Subcutaneous abdominal adipose tissue (tissue), 5 donors: ENCODE measurements around the gene PCBP3.

Experiments used
- H3K27ac ChIP-seq: one replicate; pipeline ENCODE4 v1.7.0; 2013; ENCODE audit warnings: low read depth, mild to moderate bottlenecking, inconsistent platforms, low read length, moderate library complexity
- H3K27me3 ChIP-seq, 5 donors: one replicate each; pipeline ENCODE4 v1.7.0; 2013; ENCODE audit warnings: low read length in 5 of 5, inconsistent platforms in 1 of 5; ENCODE audit not compliant: control insufficient read depth in 5 of 5, insufficient read depth in 4 of 5
- H3K36me3 ChIP-seq, 5 donors: one replicate each; pipeline ENCODE4 v1.7.0; 2013; ENCODE audit warnings: low read length in 5 of 5; ENCODE audit not compliant: control insufficient read depth in 5 of 5, insufficient read depth in 5 of 5
- H3K4me1 ChIP-seq, 5 donors: one replicate each; pipeline ENCODE4 v1.7.0; 2013; ENCODE audit warnings: low read length in 5 of 5, mild to moderate bottlenecking in 3 of 5, moderate library complexity in 1 of 5; ENCODE audit not compliant: control insufficient read depth in 5 of 5, insufficient read depth in 5 of 5
- H3K4me3 ChIP-seq, 5 donors: one replicate each; pipeline ENCODE4 v1.7.0; 2013; ENCODE audit warnings: low read length in 5 of 5, low read depth in 1 of 5
- H3K9ac ChIP-seq, 5 donors: one replicate each; pipeline ENCODE4 v1.7.0; 2013; ENCODE audit warnings: low read length in 5 of 5, mild to moderate bottlenecking in 4 of 5, moderate library complexity in 3 of 5
- H3K9me3 ChIP-seq, 5 donors: one replicate each; pipeline ENCODE4 v1.7.0; 2013; ENCODE audit warnings: low read length in 5 of 5; ENCODE audit not compliant: control insufficient read depth in 5 of 5
- donor health status: healthy.
- donor health status: healthy.
- donor health status: healthy.
- donor health status: healthy.
- donor health status: healthy.

Gene PCBP3

DNA sequence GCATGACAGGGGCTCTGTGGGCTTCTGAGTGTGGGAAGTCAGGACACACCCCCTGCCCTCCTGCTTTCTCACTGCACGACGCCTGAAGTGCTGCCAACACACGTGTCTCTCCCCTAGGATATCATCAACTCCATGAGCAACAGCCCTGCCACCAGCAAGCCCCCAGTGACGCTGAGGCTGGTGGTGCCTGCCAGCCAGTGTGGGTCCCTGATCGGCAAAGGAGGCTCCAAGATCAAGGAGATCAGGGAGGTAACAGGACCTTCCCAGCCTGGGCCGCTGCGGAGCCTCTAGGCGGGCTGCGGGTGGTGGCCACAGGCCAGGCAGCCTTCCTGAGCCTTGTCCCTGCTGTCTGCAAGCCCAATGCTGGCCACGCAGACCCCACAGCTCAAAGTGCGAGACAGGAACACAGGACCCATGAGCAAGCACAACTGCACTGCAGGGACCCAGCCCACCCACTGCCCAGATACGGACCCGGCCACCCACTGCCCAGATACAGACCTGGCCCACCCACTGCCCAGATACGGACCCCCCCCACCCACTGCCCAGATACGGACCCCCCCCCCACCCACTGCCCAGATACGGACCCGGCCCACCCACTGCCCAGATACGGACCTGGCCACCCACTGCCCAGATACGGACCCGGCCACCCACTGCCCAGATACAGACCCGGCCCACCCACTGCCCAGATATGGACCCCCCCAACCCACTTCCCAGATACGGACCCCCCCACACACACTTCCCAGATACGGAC, 265.9 kb downstream of the PCBP3 start:
- H3K4me3 ChIP-seq, result no peak overlapping the region
- peaks cover 0 to 14% (median 8%) of the 10 kb centered on the region in 5 donors for H3K4me1 ChIP-seq
- H3K27me3 ChIP-seq, result no peaks in the 10 kb centered on the region
- peaks cover 0 to 7% (median 0%) of the 10 kb centered on the region in 5 donors for H3K36me3 ChIP-seq
- H3K9ac ChIP-seq, result no peak overlapping the region
- H3K27ac ChIP-seq, result no peak overlapping the region
- no peaks in the 10 kb centered on the region for H3K9me3 ChIP-seq

DNA sequence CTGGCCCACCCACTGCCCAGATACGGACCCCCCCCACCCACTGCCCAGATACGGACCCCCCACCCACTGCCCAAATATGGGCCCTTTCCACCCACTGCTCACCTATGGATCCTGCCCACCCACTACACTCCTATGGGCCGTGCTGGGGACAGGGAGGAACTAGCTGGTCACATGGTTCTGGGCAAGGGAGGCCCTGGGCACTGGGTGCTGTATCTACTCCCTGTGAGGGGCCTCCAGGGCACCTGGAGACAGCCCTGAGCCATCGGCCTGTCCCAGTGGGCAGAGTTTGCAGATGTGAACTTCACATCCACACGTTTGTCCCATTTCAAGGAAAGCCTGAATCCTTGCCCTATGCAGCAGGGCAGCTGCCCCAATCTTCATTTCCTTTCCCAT, 266.6 kb downstream of the PCBP3 start:
- Histone ChIP-seq H3K4me1 (peaks cover 0 to 14% (median 8%) of the 10 kb centered on the region in 5 donors), H3K9ac (no peak overlapping the region), H3K27me3 (no peaks in the 10 kb centered on the region), H3K4me3 (no peak overlapping the region), H3K36me3 (peaks cover 0 to 2% (median 0%) of the 10 kb centered on the region in 5 donors), H3K9me3 (no peaks in the 10 kb centered on the region), H3K27ac (no peak overlapping the region)

DNA sequence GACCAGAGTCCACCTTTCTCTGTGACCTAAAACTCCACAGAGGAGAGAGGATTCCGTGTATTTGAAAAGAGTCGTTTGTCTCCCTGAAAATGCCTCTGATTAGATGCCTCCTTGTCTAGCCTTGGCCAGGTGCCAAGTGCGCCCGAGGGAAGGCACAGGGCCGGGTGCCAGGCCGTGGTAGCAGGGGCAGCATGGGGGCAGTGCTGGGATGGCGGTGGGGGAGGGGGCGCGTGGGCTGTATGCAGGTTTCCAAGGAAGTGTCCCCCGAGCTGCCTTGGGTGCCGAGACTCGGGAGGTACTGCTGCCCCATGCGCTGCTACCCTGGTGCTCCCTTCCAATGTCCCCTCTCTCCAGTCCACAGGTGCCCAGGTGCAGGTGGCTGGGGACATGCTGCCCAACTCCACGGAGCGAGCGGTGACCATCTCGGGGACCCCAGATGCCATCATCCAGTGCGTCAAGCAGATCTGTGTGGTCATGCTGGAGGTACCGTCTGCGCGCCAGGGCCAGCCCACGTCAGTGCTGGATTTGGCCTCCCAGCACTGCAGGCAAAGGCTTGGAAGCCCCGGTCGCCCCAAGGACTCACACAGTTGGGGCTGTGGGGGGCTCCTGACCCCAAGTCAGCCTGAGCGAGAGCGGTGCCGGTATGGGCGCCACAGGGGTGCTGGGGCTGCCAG, 267.2 kb downstream of the PCBP3 start:
- Histone ChIP-seq H3K9me3 (no peaks in the 10 kb centered on the region), H3K27me3 (no peaks in the 10 kb centered on the region), H3K36me3 (no peaks in the 10 kb centered on the region), H3K27ac (no peak overlapping the region), H3K4me3 (no peak overlapping the region), H3K4me1 (peaks cover 0 to 17% (median 9%) of the 10 kb centered on the region in 5 donors), H3K9ac (no peak overlapping the region)

DNA sequence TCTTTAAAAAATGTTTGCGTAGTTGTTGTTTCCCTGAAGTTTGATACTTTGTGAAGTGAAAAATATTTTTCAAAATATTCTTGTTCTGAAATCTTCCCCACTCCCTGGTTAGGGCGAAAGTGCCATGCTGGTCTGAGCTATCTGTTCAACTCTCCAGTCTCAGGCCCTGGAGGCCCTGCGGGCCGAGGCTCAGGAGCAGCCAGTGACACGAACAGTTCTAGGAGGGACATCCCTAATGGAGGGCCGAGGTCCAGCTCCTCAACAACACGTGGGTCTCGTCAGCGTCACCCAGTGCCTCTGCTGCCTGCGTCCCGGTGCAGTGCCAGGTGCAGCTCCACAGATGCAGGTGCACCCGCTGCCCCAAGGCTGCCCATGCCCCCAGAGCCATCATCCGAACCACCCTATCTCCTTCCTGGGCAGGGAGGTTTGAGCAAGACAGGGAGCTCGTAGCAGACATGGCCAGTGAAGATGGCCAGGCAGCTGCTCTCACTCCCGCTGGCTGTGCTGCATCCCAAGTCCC, 268.3 kb downstream of the PCBP3 start:
- H3K4me1 ChIP-seq, result peaks cover 4 to 28% (median 21%) of the 10 kb centered on the region in 5 donors
- H3K9me3 ChIP-seq, result no peaks in the 10 kb centered on the region
- H3K36me3 ChIP-seq, result no peaks in the 10 kb centered on the region
- H3K9ac ChIP-seq, result no peak overlapping the region
- no peaks in the 10 kb centered on the region for H3K27me3 ChIP-seq
- H3K4me3 ChIP-seq, result no peak overlapping the region
- H3K27ac ChIP-seq, result no peak overlapping the region

DNA sequence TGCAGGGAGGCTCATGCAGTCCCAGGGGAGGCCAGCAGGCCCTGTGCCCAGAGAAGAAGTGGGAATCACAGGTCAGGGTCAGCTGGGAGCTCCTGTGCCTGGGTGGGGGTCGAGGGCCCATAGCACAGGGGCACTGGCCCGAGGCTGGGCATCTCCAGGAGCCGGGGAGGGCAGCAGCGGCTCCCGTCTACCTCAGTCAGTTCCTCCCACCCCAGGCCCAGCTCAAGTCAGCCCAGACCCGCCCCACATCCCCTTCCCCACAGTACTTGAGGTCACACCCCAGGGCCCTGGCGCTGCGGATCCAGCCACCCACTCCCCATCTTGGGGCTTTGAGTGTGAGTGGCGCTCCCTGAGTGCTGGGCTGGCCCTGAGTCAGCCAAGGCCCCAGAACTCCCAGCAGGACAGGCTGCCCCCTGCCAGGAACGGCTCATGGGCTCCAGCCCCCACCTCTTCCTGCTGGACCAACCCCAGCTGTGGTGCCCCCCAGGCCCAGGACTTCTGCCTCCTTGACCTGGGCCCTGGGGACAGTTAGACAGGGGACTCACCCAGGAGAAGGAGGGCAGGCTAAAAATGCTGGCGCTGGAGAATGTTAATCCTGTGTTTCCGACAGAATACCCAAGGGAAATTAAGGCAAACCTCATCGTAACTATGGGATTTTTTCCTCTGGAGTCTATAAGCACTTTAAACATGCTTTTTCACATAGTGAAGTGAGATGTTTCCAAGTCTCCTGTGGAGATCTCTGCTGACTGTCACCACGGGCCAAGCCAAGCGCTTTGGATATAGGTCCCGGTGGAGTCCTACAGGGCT, 269.3 kb downstream of the PCBP3 start:
- H3K27me3 ChIP-seq, result no peaks in the 10 kb centered on the region

DNA sequence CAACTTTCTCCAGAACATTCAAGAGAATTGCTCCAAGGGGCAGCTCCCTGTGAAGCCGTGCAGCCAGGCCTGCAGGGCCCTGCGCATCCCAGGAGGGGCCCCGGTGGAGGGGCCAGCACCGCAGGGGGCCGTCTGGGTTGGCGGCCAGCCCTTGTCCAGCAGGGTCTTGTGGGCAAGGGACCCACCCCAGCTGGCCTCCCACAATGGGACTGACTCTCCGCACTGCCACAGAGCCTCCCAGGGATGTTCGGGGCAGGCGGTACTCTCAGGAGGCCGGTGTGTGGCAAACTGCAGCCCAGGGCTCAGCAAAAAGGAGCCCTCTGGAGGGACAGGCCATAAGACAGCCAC, 269.9 kb downstream of the PCBP3 start:
- Histone ChIP-seq H3K9me3 (no peaks in the 10 kb centered on the region), H3K27me3 (no peaks in the 10 kb centered on the region), H3K4me1 (peaks cover 4 to 32% (median 27%) of the 10 kb centered on the region in 5 donors), H3K27ac (no peak overlapping the region), H3K4me3 (no peak overlapping the region), H3K9ac (no peak overlapping the region), H3K36me3 (no peaks in the 10 kb centered on the region)

More for the DNA sequence above, 269.3 kb downstream of the PCBP3 start:
- H3K9me3 ChIP-seq, result no peaks in the 10 kb centered on the region
- H3K27ac ChIP-seq, result no peak overlapping the region
- no peak overlapping the region for H3K9ac ChIP-seq
- no peak overlapping the region for H3K4me3 ChIP-seq
- H3K4me1 ChIP-seq, result peaks cover 4 to 32% (median 27%) of the 10 kb centered on the region in 5 donors
- no peaks in the 10 kb centered on the region for H3K36me3 ChIP-seq

DNA sequence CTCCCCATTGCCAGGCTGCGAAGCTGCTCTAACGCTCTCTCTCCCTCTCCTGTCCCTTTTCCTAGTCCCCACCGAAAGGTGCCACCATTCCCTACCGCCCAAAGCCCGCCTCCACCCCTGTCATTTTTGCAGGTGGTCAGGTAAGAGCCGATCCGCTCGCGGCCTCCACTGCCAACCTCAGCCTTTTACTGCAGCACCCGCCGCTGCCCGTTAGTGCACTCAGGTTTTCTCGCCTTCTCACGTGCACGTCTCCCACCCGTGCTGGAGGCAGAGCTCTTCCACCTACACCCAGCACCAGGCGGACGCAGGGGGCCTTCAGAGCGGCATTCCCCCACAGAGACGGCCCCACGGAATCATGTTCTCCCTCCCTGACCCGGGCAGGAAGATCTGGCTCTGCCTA, 270.4 kb downstream of the PCBP3 start:
- no peak overlapping the region for H3K4me3 ChIP-seq
- no peaks in the 10 kb centered on the region for H3K9me3 ChIP-seq
- H3K36me3 ChIP-seq, result no peaks in the 10 kb centered on the region
- no peaks in the 10 kb centered on the region for H3K27me3 ChIP-seq
- H3K4me1 ChIP-seq, result peaks cover 4 to 32% (median 27%) of the 10 kb centered on the region in 5 donors
- H3K27ac ChIP-seq, result no peak overlapping the region
- no peak overlapping the region for H3K9ac ChIP-seq

DNA sequence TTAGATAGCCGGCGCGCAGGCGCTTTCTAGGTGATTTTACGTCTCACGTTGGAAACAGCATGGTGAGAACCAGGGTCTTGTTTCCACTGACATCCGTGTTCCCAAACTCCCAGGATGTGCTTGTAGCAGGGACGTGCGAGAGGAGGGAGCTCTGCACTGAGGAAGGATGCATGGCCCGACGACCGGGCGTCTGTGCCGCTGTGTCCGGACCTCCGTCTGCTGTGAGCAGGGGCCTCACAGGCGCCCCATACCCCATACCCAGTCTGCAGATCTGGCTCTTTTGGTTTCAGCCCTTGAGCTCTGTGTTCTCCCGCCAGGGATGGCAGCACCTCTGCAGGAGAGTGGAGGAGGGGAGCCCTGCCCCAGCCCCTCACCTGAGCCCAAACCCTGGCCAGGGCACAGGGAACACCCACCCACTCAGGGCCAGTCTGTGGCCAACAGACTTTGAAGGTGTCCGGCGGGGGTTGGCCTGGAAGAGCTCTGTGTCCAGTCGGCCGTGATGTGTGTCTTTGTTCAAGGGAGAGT, 270.9 kb downstream of the PCBP3 start:
- Histone ChIP-seq H3K9ac (no peak overlapping the region), H3K9me3 (no peaks in the 10 kb centered on the region), H3K27ac (no peak overlapping the region), H3K4me3 (no peak overlapping the region), H3K4me1 (peaks cover 4 to 32% (median 27%) of the 10 kb centered on the region in 5 donors), H3K27me3 (no peaks in the 10 kb centered on the region), H3K36me3 (no peaks in the 10 kb centered on the region)

DNA sequence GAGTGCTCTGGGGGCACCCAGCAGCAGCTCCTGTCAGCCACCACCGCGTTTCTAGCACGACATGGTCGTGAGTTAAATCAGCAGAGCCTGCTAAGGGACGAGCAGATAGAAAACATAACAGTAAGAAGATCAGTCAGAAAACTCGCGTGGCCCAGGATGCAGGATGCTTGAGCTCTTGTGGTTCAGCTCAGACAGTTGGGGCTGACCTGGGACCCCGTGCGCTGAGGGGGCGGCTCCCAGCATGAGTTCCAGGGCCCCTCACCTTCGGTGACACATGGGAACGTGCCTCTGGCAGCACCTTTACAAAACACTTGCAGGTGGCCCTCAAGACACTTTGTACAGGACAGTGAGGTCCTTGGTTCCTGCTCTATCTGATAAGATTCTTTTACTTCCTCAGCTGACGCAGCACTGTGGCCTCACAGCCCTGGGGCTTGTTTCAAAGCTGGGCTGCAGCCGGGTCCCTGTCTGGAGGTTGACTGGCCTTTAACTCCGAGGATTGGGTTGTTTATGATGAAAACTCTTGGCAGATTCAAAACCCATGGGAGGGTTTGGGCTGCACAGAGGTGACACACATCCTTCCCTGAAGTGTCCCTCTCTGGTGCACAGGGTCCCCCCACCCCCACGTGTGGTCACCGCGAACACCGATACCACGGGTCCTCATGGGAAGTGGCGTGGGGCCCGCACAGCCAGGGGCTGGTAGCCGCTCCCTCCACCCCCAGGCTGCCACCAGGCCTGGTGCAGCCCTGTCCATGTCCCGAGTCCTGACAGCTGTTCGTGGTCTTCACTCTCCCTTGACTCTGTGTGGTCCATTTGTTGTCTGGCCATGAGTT, 272.7 kb downstream of the PCBP3 start:
- no peak overlapping the region for H3K27ac ChIP-seq
- peaks cover 4 to 27% (median 22%) of the 10 kb centered on the region in 5 donors for H3K4me1 ChIP-seq
- no peaks in the 10 kb centered on the region for H3K27me3 ChIP-seq

More for the DNA sequence above, 272.7 kb downstream of the PCBP3 start:
- H3K9ac ChIP-seq, result no peak overlapping the region
- H3K36me3 ChIP-seq, result no peaks in the 10 kb centered on the region
- H3K4me3 ChIP-seq, result peak overlapping the region in 1 of 5 donors; percentile 17
- no peaks in the 10 kb centered on the region for H3K9me3 ChIP-seq
